H9 (cell line): Measurements from ENCODE around the gene AGAP3. TPM values are rescaled to one million over a fixed set of nuclear protein-coding genes. Genes with fewer than 3 reads are reported as not detected.

Experiments
- DNase-seq: peaks from one replicate; pipeline ENCODE4 v3.0.0-alpha.2; 2017
- H2AFZ ChIP-seq: one replicate; pipeline ENCODE4 v1.6.1; 2013; ENCODE audit warnings: mild to moderate bottlenecking, low read length, control low read depth, moderate library complexity
- H2AK5ac ChIP-seq: 2 replicates; pipeline ENCODE4 v1.6.1; 2013; ENCODE audit warnings: low read length, control low read depth, mixed read lengths; ENCODE audit not compliant: insufficient read length
- H2BK120ac ChIP-seq: one replicate; pipeline ENCODE4 v1.6.1; 2013; ENCODE audit warnings: low read depth, mild to moderate bottlenecking, low read length, control low read depth, inconsistent platforms; ENCODE audit not compliant: poor library complexity, severe bottlenecking
- H2BK12ac ChIP-seq: 2 replicates; pipeline ENCODE4 v1.6.1; 2013; ENCODE audit warnings: low read length, control low read depth, mixed read lengths, low read depth; ENCODE audit not compliant: insufficient read length
- H2BK15ac ChIP-seq: 2 replicates; pipeline ENCODE4 v1.6.1; 2013; ENCODE audit warnings: low read depth, low read length, control low read depth
- H2BK20ac ChIP-seq: one replicate; pipeline ENCODE4 v1.6.1; 2013; ENCODE audit warnings: low read depth, mild to moderate bottlenecking, low read length, control low read depth, inconsistent platforms; ENCODE audit not compliant: poor library complexity, severe bottlenecking
- H2BK5ac ChIP-seq: 2 replicates; pipeline ENCODE4 v1.6.1; 2013; ENCODE audit warnings: low read length, control low read depth, mixed read lengths; ENCODE audit not compliant: insufficient read length
- H3K14ac ChIP-seq: 2 replicates; pipeline ENCODE4 v1.6.1; 2013; ENCODE audit warnings: low read length, control low read depth; ENCODE audit not compliant: insufficient read depth
- H3K18ac ChIP-seq: 2 replicates; pipeline ENCODE4 v1.6.1; 2013; ENCODE audit warnings: low read depth, mild to moderate bottlenecking, mixed read lengths, low read length, control low read depth; ENCODE audit not compliant: insufficient read length
- H3K23ac ChIP-seq: 2 replicates; pipeline ENCODE4 v1.6.1; 2013; ENCODE audit warnings: low read length, control low read depth, mixed read lengths, low read depth; ENCODE audit not compliant: insufficient read length
- H3K23me2 ChIP-seq: 2 replicates; pipeline ENCODE4 v1.6.1; 2013; ENCODE audit warnings: low read depth, mild to moderate bottlenecking, mixed read lengths, low read length, control low read depth; ENCODE audit not compliant: insufficient read length, poor library complexity, severe bottlenecking
- H3K27ac ChIP-seq: 2 replicates; pipeline ENCODE4 v1.5.1; 2013; ENCODE audit warnings: low read length, control low read depth, mixed read lengths, low read depth; ENCODE audit not compliant: insufficient read length
- H3K27me3 ChIP-seq: 2 replicates; pipeline ENCODE4 v1.6.1; 2013; ENCODE audit warnings: low read length, control low read depth, inconsistent platforms; ENCODE audit not compliant: insufficient read depth
- H3K4ac ChIP-seq: 2 replicates; pipeline ENCODE4 v1.6.1; 2013; ENCODE audit warnings: low read depth, mild to moderate bottlenecking, control low read depth, inconsistent platforms, low read length, moderate library complexity
- H3K4me1 ChIP-seq: 2 replicates; pipeline ENCODE4 v1.6.1; 2013; ENCODE audit warnings: low read length, control low read depth, inconsistent platforms; ENCODE audit not compliant: insufficient read depth
- H3K4me2 ChIP-seq: 2 replicates; pipeline ENCODE4 v1.6.1; 2013; ENCODE audit warnings: low read length, control low read depth, mixed read lengths; ENCODE audit not compliant: insufficient read length, insufficient read depth
- H3K56ac ChIP-seq: 2 replicates; pipeline ENCODE4 v1.6.1; 2013; ENCODE audit warnings: low read depth, mild to moderate bottlenecking, mixed read lengths, low read length, control low read depth; ENCODE audit not compliant: insufficient read length
- H3K79me1 ChIP-seq: 2 replicates; pipeline ENCODE4 v1.6.1; 2013; ENCODE audit warnings: low read depth, mild to moderate bottlenecking, moderate library complexity, low read length, control low read depth, inconsistent platforms; ENCODE audit not compliant: insufficient read depth, poor library complexity, severe bottlenecking
- H3K79me2 ChIP-seq: 2 replicates; pipeline ENCODE4 v1.6.1; 2013; ENCODE audit warnings: low read length, control low read depth, inconsistent platforms; ENCODE audit not compliant: insufficient read depth
- H3K9ac ChIP-seq: 2 replicates; pipeline ENCODE4 v1.6.1; 2013; ENCODE audit warnings: low read length, control low read depth, mixed read lengths; ENCODE audit not compliant: insufficient read length; ENCODE audit errors: extremely low read depth
- H3K9me3 ChIP-seq: one replicate; pipeline ENCODE4 v1.6.1; 2013; ENCODE audit warnings: low read depth, low read length, inconsistent platforms; ENCODE audit not compliant: control insufficient read depth
- H3T11ph ChIP-seq: one replicate; pipeline ENCODE4 v1.6.1; 2013; ENCODE audit warnings: mild to moderate bottlenecking, low read length, control low read depth, inconsistent platforms
- H4K20me1 ChIP-seq: one replicate; pipeline ENCODE4 v1.6.1; 2013; ENCODE audit not compliant: control insufficient read depth, insufficient read length, insufficient read depth
- H4K5ac ChIP-seq: 2 replicates; pipeline ENCODE4 v1.6.1; 2013; ENCODE audit warnings: low read depth, mild to moderate bottlenecking, mixed read lengths, low read length, control low read depth; ENCODE audit not compliant: insufficient read length
- H4K8ac ChIP-seq: replicated peaks from 2 replicates; pipeline ENCODE4 v1.6.1; 2013; ENCODE audit warnings: low read length, control low read depth, mixed read lengths, low read depth; ENCODE audit not compliant: insufficient read length
- H4K91ac ChIP-seq: 2 replicates; pipeline ENCODE4 v1.6.1; 2013; ENCODE audit warnings: low read depth, mild to moderate bottlenecking, moderate library complexity, mixed read lengths, low read length, control low read depth; ENCODE audit not compliant: insufficient read length
- H3K27ac Mint-ChIP-seq, 3 experiments: 2 replicates in 2 of 3; 3 replicates in 1 of 3; pipeline ENCODE4 v1.8.0; 2020 to 2021; ENCODE audit warnings: mixed read lengths in 3 of 3, mild to moderate bottlenecking in 1 of 3, moderate library complexity in 1 of 3
- H3K27me3 Mint-ChIP-seq: 2 replicates; pipeline ENCODE4 v1.8.0; 2021; ENCODE audit warnings: low read depth, mild to moderate bottlenecking, moderate library complexity, mixed read lengths
- H3K36me3 Mint-ChIP-seq, 3 experiments: 2 replicates in 2 of 3; 3 replicates in 1 of 3; pipeline ENCODE4 v1.8.0; 2020 to 2021; ENCODE audit warnings: low read depth in 3 of 3, mixed read lengths in 3 of 3; ENCODE audit not compliant: insufficient read depth in 1 of 3
- H3K4me1 Mint-ChIP-seq, 2 experiments: 2 replicates each; pipeline ENCODE4 v1.8.0; 2020; ENCODE audit warnings: mixed read lengths in 2 of 2
- H3K4me3 Mint-ChIP-seq, 2 experiments: 2 replicates in 1 of 2; 3 replicates in 1 of 2; pipeline ENCODE4 v1.8.0; 2020 to 2021; ENCODE audit warnings: mild to moderate bottlenecking in 2 of 2, mixed read lengths in 2 of 2, moderate library complexity in 1 of 2
- H3K9me3 Mint-ChIP-seq, 2 experiments: 2 replicates in 1 of 2; 3 replicates in 1 of 2; pipeline ENCODE4 v1.8.0; 2020; ENCODE audit warnings: mild to moderate bottlenecking in 2 of 2, mixed read lengths in 2 of 2, moderate library complexity in 1 of 2
- WGBS: extraction: QIAGEN DNeasy Blood & Tissue Kit; methylation state at CpG from one replicate; pipeline ENCODE4 v1.1.7; 2013; ENCODE audit warnings: missing lambda C conversion rate, low lambda C conversion rate, mixed read lengths; ENCODE audit not compliant: insufficient read length; ENCODE audit errors: extremely low coverage; 5-methylcytosine and 5-hydroxymethylcytosine counted together
- total RNA-seq: library from RNA; stranded (reverse); gene quantifications from 2 replicates; pipeline ENCODE4 v1.2.1, GENCODE V29; 2021
- TF ChIP-seq, protein P1 (sequence below): fragments of 200-600 bp; sonication (generic); conservative IDR thresholded peaks from 3 replicates; pipeline ENCODE4 v1.8.0; 2021; ENCODE audit warnings: antibody characterized with exemption, mild to moderate bottlenecking

AGAP3 gene
- total RNA-seq, 1 experiment from 2014 or later = 97.7 TPM

DNA sequence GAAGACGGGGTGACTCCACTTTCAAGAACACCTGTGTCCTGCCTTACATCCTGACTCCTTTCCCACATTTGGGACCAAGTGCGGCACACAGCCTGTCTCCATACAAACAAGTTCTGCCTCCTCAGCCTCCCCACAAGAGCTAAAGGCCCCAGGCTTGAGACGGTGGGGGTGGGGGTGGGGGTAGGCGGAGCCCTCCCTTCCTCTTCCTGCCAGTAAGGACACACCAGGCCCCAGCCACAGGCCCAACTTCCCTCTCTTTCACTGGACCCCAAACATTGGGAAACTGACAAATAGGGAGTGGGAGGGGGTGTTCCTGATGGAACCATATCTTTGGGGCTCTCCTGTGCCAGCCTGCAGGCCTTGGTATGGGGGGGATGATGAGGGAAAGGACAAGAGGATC lies 33.2 kb upstream of the AGAP3 start:
- H4K91ac ChIP-seq = no peak overlapping the region
- H2AK5ac ChIP-seq = no peak overlapping the region
- no peak for DNase-seq
- H2AFZ ChIP-seq = no peak overlapping the region
- H3K18ac ChIP-seq = no peak overlapping the region
- H3K23me2 ChIP-seq = peaks cover 9% of the 10 kb centered on the region
- no peak overlapping the region for H3K14ac ChIP-seq
- H2BK12ac ChIP-seq = no peak overlapping the region
- no peak overlapping the region for H2BK5ac ChIP-seq
- no peaks in the 10 kb centered on the region; a peak in 1 of 5 replicates for H3K9me3 Mint-ChIP-seq
- H4K5ac ChIP-seq = no peak overlapping the region
- H3K36me3 Mint-ChIP-seq = peaks cover 0 to 11% (median 0%) of the 10 kb centered on the region in 3 experiments; a peak in 3 of 7 replicates
- H3K4ac ChIP-seq = no peak overlapping the region
- peaks cover 6% of the 10 kb centered on the region; the same call in 1 of the 2 replicates for H3K27me3 ChIP-seq
- no peak overlapping the region for H3K9ac ChIP-seq
- peaks cover 14 to 18% of the 10 kb centered on the region in 2 experiments for H3K4me1 Mint-ChIP-seq
- no peaks in the 10 kb centered on the region for H3K79me2 ChIP-seq
- no peak overlapping the region for H3K56ac ChIP-seq
- WGBS = no CpG with 5 or more reads among the region's 4 CpGs
- H3K4me3 Mint-ChIP-seq = no peak overlapping the region
- TF ChIP-seq, protein P1, sequence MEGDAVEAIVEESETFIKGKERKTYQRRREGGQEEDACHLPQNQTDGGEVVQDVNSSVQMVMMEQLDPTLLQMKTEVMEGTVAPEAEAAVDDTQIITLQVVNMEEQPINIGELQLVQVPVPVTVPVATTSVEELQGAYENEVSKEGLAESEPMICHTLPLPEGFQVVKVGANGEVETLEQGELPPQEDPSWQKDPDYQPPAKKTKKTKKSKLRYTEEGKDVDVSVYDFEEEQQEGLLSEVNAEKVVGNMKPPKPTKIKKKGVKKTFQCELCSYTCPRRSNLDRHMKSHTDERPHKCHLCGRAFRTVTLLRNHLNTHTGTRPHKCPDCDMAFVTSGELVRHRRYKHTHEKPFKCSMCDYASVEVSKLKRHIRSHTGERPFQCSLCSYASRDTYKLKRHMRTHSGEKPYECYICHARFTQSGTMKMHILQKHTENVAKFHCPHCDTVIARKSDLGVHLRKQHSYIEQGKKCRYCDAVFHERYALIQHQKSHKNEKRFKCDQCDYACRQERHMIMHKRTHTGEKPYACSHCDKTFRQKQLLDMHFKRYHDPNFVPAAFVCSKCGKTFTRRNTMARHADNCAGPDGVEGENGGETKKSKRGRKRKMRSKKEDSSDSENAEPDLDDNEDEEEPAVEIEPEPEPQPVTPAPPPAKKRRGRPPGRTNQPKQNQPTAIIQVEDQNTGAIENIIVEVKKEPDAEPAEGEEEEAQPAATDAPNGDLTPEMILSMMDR = no peak
- no peaks in the 10 kb centered on the region for H3K9me3 ChIP-seq
- H2BK120ac ChIP-seq = no peak overlapping the region
- H3T11ph ChIP-seq = no peak overlapping the region
- H3K4me1 ChIP-seq = no peaks in the 10 kb centered on the region
- H4K8ac ChIP-seq = no peak overlapping the region
- H3K4me2 ChIP-seq = no peak overlapping the region
- no peak overlapping the region for H2BK20ac ChIP-seq
- peaks cover 64% of the 10 kb centered on the region for H3K27me3 Mint-ChIP-seq
- H3K23ac ChIP-seq = no peak overlapping the region
- no peaks in the 10 kb centered on the region for H3K79me1 ChIP-seq
- no peak overlapping the region for H2BK15ac ChIP-seq
- no peaks in the 10 kb centered on the region for H4K20me1 ChIP-seq
- no peak overlapping the region for H3K27ac ChIP-seq
- H3K27ac Mint-ChIP-seq = no peak overlapping the region
